ENCODE data around the gene BMP10. TPM values are rescaled to one million over a fixed set of nuclear protein-coding genes. Genes with fewer than 3 reads are reported as not detected.

BMP10 gene
- total RNA-seq, 1 experiment from 2014 or later: not detected

GRCh38 chr2:68912732-68913131 is 41.5 kb upstream of the BMP10 start:
- no peak overlapping the region for H2BK20ac ChIP-seq (ENCODE audit: low read depth, low read length, poor library complexity, severe bottlenecking)

More at GRCh38 chr2:68912732-68913131, 41.5 kb upstream of the BMP10 start:
- Histone ChIP-seq H2BK12ac (ENCODE audit: insufficient read length, low read depth, low read length) (no peak overlapping the region), H3K4ac (ENCODE audit: low read depth, low read length) (no peak overlapping the region), H3K9me3 (ENCODE audit: control insufficient read depth, low read depth, low read length) (no peaks in the 10 kb centered on the region), H3K27me3 (ENCODE audit: insufficient read depth, low read length) (no peaks in the 10 kb centered on the region), H3K56ac (ENCODE audit: insufficient read length, low read depth, low read length) (no peak overlapping the region), H3K27ac (ENCODE audit: insufficient read length, low read depth, low read length) (no peak overlapping the region), H2AK5ac (ENCODE audit: insufficient read length, low read length) (no peak overlapping the region), H4K91ac (ENCODE audit: insufficient read length, low read depth, low read length) (no peak overlapping the region), H3K9ac (ENCODE audit: extremely low read depth, insufficient read length, low read length) (no peak overlapping the region), H2BK15ac (ENCODE audit: low read depth, low read length) (no peak overlapping the region), H3K18ac (ENCODE audit: insufficient read length, low read depth, low read length) (no peak overlapping the region), H3K79me1 (ENCODE audit: insufficient read depth, low read depth, low read length, poor library complexity, severe bottlenecking) (no peaks in the 10 kb centered on the region), H4K8ac (replicated peaks; ENCODE audit: insufficient read length, low read depth, low read length) (no peak overlapping the region), H3K23ac (ENCODE audit: insufficient read length, low read depth, low read length) (no peak overlapping the region), H2AFZ (ENCODE audit: low read length) (no peak overlapping the region), H4K5ac (ENCODE audit: insufficient read length, low read depth, low read length) (no peak overlapping the region), H3T11ph (ENCODE audit: low read length) (no peak overlapping the region), H4K20me1 (ENCODE audit: control insufficient read depth, insufficient read depth, insufficient read length) (no peaks in the 10 kb centered on the region), H2BK5ac (ENCODE audit: insufficient read length, low read length) (no peak overlapping the region), H3K4me2 (ENCODE audit: insufficient read depth, insufficient read length, low read length) (no peak overlapping the region), H3K14ac (ENCODE audit: insufficient read depth, low read length) (no peak overlapping the region), H3K79me2 (ENCODE audit: insufficient read depth, low read length) (no peaks in the 10 kb centered on the region), H3K4me1 (ENCODE audit: insufficient read depth, low read length) (peaks cover 5% of the 10 kb centered on the region), H2BK120ac (ENCODE audit: low read depth, low read length, poor library complexity, severe bottlenecking) (no peak overlapping the region), H3K23me2 (ENCODE audit: insufficient read length, low read depth, low read length, poor library complexity, severe bottlenecking) (no peaks in the 10 kb centered on the region)
- no peak for TF ChIP-seq CTCF (conservative IDR thresholded peaks at IDR 0.05)
- DNase-seq: no peak
- Mint-ChIP-seq H3K4me3 (no peak overlapping the region), H3K27ac (no peak overlapping the region), H3K4me1 (peaks cover 15 to 18% of the 10 kb centered on the region in 2 experiments), H3K9me3 (peaks cover 0 to 10% of the 10 kb centered on the region in 2 experiments; a peak in 1 of 5 replicates), H3K27me3 (ENCODE audit: low read depth) (no peaks in the 10 kb centered on the region), H3K36me3 (ENCODE audit: insufficient read depth in 1 of 3, low read depth in 3 of 3) (0 out of 7 replicates have a peak, but pooled peaks cover 0 to 3% (median 0%) of the 10 kb centered on the region in 3 experiments)
- WGBS (ENCODE audit: extremely low coverage, insufficient read length, low lambda C conversion rate): no CpG with 5 or more reads among the region's 2 CpGs

Data from H9 (cell line).